SK-N-SH (cell line): ENCODE results near the gene CRB3. TPM values are rescaled to one million over a fixed set of nuclear protein-coding genes. Genes with fewer than 3 reads are reported as not detected.

Experiments used
- CTCF ChIA-PET: fragments of 300-600, 350-600 bp; formaldehyde crosslinking; extraction: SDS; loops from one replicate; lab custom pipeline; 2021; lab: Yijun Ruan, JAX
- POLR2A ChIA-PET: fragments of 350-600 bp; sonication (Branson Sonifier 250); formaldehyde crosslinking; extraction: SDS; loops from one replicate; lab custom pipeline; 2020; ENCODE audit warnings: antibody characterized with exemption, inconsistent platforms; lab: Yijun Ruan, JAX
- DNase-seq: peaks from one replicate; pipeline ENCODE4 v3.0.0; 2012
- H2AFZ ChIP-seq: fragments of 200-600 bp; sonication (generic); 2 replicates; pipeline ENCODE4 v1.8.1; 2016; ENCODE audit warnings: antibody characterized with exemption, mild to moderate bottlenecking, low read depth
- H3F3A ChIP-seq: fragments of 200-600 bp; sonication (generic); replicated peaks from 2 replicates; pipeline ENCODE3; 2016; ENCODE audit warnings: antibody characterized with exemption, mild to moderate bottlenecking; ENCODE audit not compliant: insufficient read depth
- H3K27ac ChIP-seq, 2 experiments: fragments of 200-500 bp in 1 of 2; fragments of 200-600 bp in 1 of 2; sonication (Bioruptor generic) in 1 of 2; sonication (generic), shearing (Covaris generic) in 1 of 2; 2 replicates each; pipeline versions ENCODE4 v1.5.1 to v1.6.1; 2014 to 2016; ENCODE audit warnings: low read depth in 2 of 2, inconsistent platforms in 1 of 2, low read length in 1 of 2, mild to moderate bottlenecking in 1 of 2, mixed read lengths in 1 of 2
- H3K27me3 ChIP-seq: fragments of 200-600 bp; sonication (generic), shearing (Covaris generic); 2 replicates; pipeline ENCODE4 v1.6.1; 2016; ENCODE audit warnings: mixed run types; ENCODE audit not compliant: insufficient read depth
- H3K36me3 ChIP-seq, 2 experiments: fragments of 200-500 bp in 1 of 2; fragments of 200-600 bp in 1 of 2; sonication (Bioruptor generic) in 1 of 2; sonication (generic) in 1 of 2; replicated peaks in 1 of 2; 2 replicates each; pipeline versions ENCODE3 to v1.5.1; 2014 to 2016; ENCODE audit warnings: low read length in 1 of 2, mild to moderate bottlenecking in 1 of 2; ENCODE audit not compliant: insufficient read depth in 2 of 2, control insufficient read depth in 1 of 2
- H3K4me1 ChIP-seq, 2 experiments: fragments of 200-500 bp in 1 of 2; fragments of 200-600 bp in 1 of 2; sonication (Bioruptor generic) in 1 of 2; sonication (generic), shearing (Covaris generic) in 1 of 2; 2 replicates each; pipeline versions ENCODE4 v1.5.1 to v1.6.1; 2014 to 2016; ENCODE audit warnings: low read depth in 1 of 2, low read length in 1 of 2, mixed run types in 1 of 2; ENCODE audit not compliant: insufficient read depth in 2 of 2, control insufficient read depth in 1 of 2
- H3K4me2 ChIP-seq: fragments of 200-600 bp; sonication (generic), shearing (Covaris generic); 2 replicates; pipeline ENCODE4 v1.6.1; 2017; ENCODE audit warnings: mixed run types
- H3K4me3 ChIP-seq, 2 experiments: fragments of 200-500 bp in 1 of 2; fragments of 200-600 bp in 1 of 2; sonication (Bioruptor generic) in 1 of 2; sonication (generic), shearing (Covaris generic) in 1 of 2; 2 replicates each; pipeline versions ENCODE4 v1.5.1 to v1.8.1; 2014 to 2016; ENCODE audit warnings: low read depth in 2 of 2, inconsistent platforms in 1 of 2, low read length in 1 of 2, mild to moderate bottlenecking in 1 of 2, mixed read lengths in 1 of 2, moderate library complexity in 1 of 2
- H3K79me2 ChIP-seq: fragments of 200-600 bp; sonication (generic); 2 replicates; pipeline ENCODE4 v1.8.1; 2017; ENCODE audit warnings: mild to moderate bottlenecking; ENCODE audit not compliant: insufficient read depth
- H3K9ac ChIP-seq: fragments of 200-600 bp; sonication (generic); 2 replicates; pipeline ENCODE4 v1.6.1; 2017; ENCODE audit warnings: mixed run types
- H3K9me2 ChIP-seq: fragments of 200-600 bp; sonication (generic); 2 replicates; pipeline ENCODE4 v1.6.1; 2017; ENCODE audit warnings: mixed run types
- H3K9me3 ChIP-seq: fragments of 200-600 bp; sonication (generic); 2 replicates; pipeline ENCODE4 v1.6.1; 2017; ENCODE audit warnings: mixed run types, mild to moderate bottlenecking, moderate library complexity
- H4K20me1 ChIP-seq: fragments of 200-600 bp; sonication (generic); 2 replicates; pipeline ENCODE4 v1.6.1; 2017; ENCODE audit warnings: mild to moderate bottlenecking, mixed run types; ENCODE audit not compliant: insufficient read depth
- ELF1 ChIP-seq: IDR thresholded peaks from 2 replicates; pipeline ENCODE4 v1.4.0; 2012
- FOXM1 ChIP-seq: IDR thresholded peaks from 2 replicates; pipeline ENCODE4 v1.4.0; 2012; ENCODE audit warnings: low read depth, mild to moderate bottlenecking
- GABPA ChIP-seq: IDR thresholded peaks from 2 replicates; pipeline ENCODE4 v1.4.0; 2012; ENCODE audit warnings: low read depth, mild to moderate bottlenecking
- MEF2A ChIP-seq: IDR thresholded peaks from 2 replicates; pipeline ENCODE4 v1.4.0; 2012; ENCODE audit warnings: low read depth, borderline replicate concordance
- MXI1 ChIP-seq: IDR thresholded peaks from 2 replicates; pipeline ENCODE4 v1.6.1; 2012; ENCODE audit warnings: mild to moderate bottlenecking, low read depth, low read length, improper control_type of control experiment
- SMC3 ChIP-seq: IDR thresholded peaks from 2 replicates; pipeline ENCODE4 v1.6.1; 2012; ENCODE audit warnings: low read depth, low read length, improper control_type of control experiment
- USF1 ChIP-seq: IDR thresholded peaks from 2 replicates; pipeline ENCODE4 v1.4.0; 2012; ENCODE audit warnings: low read depth, borderline replicate concordance
- ZBTB33 ChIP-seq: IDR thresholded peaks from 2 replicates; pipeline ENCODE4 v1.4.0; 2012; ENCODE audit warnings: low read depth, borderline replicate concordance
- WGBS: methylation state at CpG from one replicate; pipeline ENCODE4 v1.1.6; 2017; ENCODE audit warnings: low lambda C conversion rate; 5-methylcytosine and 5-hydroxymethylcytosine counted together
- polyA plus RNA-seq, 3 experiments: library from polyadenylated mRNA; depleted of rRNA; stranded (reverse); fragments of >200 nt; gene quantifications; 2 replicates each; pipeline ENCODE4 v1.2.3, GENCODE V29; 2012
- TF ChIP-seq, protein P1 (sequence below): fragments of 150-350 bp; IDR thresholded peaks from 2 replicates; pipeline ENCODE4 v1.6.1; 2017; ENCODE audit warnings: antibody characterized with exemption, low read length, low read depth, borderline replicate concordance

Gene CRB3
- polyA plus RNA-seq, 1 of the 3 experiments (the other 2 are of a cell fraction) = not detected

DNA sequence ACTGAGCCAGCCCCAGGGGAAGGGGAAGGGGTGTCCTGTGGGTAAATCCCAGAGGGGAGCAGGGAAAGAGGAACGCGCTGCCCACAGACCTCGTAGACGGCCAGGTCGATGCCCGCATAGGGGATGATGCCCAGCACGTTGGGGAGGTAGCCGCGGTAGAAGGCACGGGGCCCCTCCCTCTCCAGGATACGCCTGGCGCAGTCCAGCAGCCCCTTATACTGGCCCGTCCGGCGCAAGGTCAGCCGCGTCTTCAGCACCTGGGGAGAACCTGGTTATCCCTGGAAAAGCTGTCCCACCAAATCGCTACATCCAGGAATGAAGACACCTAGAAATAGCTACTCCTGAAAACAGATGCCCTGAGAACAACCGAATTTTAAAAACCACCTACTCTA lies 11.9 kb upstream of the CRB3 start:
- no peaks in the 10 kb centered on the region for H4K20me1 ChIP-seq
- no peak for DNase-seq
- H3K36me3 ChIP-seq = peaks cover 0 to 9% of the 10 kb centered on the region in 2 experiments
- H3K27me3 ChIP-seq = no peaks in the 10 kb centered on the region
- no peak overlapping the region for H3K4me2 ChIP-seq
- H3K9me2 ChIP-seq = no peaks in the 10 kb centered on the region
- H3K79me2 ChIP-seq = no peaks in the 10 kb centered on the region
- TF ChIP-seq MXI1 = no peak
- TF ChIP-seq MEF2A = no peak
- TF ChIP-seq ZBTB33 = no peak
- TF ChIP-seq, all 33 proteins: peak for 0
- no peak overlapping the region for H3K4me3 ChIP-seq
- 95% methylated on average over 16 of the region's 19 CpGs for WGBS
- no peak overlapping the region for H3K9ac ChIP-seq
- ChIA-PET POLR2A (no interaction called here), CTCF (no interaction called here)
- H3K4me1 ChIP-seq = no peaks in the 10 kb centered on the region
- H3F3A ChIP-seq = no peaks in the 10 kb centered on the region
- no peaks in the 10 kb centered on the region for H3K9me3 ChIP-seq
- H2AFZ ChIP-seq = no peak overlapping the region
- no peak overlapping the region for H3K27ac ChIP-seq

DNA sequence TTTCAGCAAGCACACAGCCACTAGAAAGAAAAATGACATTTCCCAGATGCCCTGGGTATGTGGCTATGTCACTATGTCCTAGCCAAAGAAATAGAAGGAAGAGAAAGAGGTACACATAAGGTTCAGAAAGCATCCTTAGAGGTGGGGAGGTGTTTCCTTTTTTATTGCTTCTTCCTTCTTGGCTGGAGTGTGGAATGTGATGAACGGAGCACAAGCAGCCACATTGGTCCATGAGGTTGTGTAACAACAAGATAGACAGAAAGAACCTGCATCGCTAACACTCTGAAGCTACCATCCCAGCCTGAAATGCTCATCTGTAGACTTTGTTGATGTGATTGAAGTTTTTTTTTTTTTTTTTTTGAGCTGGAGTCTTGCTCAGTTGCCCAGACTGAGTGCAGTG lies 11.2 kb upstream of the CRB3 start:
- TF ChIP-seq USF1 = no peak
- TF ChIP-seq, protein P1, sequence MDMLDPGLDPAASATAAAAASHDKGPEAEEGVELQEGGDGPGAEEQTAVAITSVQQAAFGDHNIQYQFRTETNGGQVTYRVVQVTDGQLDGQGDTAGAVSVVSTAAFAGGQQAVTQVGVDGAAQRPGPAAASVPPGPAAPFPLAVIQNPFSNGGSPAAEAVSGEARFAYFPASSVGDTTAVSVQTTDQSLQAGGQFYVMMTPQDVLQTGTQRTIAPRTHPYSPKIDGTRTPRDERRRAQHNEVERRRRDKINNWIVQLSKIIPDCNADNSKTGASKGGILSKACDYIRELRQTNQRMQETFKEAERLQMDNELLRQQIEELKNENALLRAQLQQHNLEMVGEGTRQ = no peak
- TF ChIP-seq GABPA = no peak
- no peak for TF ChIP-seq ELF1
- no peak for TF ChIP-seq SMC3
- TF ChIP-seq FOXM1 = no peak
- TF ChIP-seq, all 33 proteins: peak for 0
- H3K27ac ChIP-seq = no peak overlapping the region
- 92% methylated on average over 2 of the region's 2 CpGs for WGBS
- H3F3A ChIP-seq = no peaks in the 10 kb centered on the region
- ChIA-PET POLR2A (no interaction called here), CTCF (interaction anchor here (1.1 kb wide), 1 partner anchor 64 kb away, joined by 3 read pairs; no protein-coding TSS in a partner anchor)
- H3K9me2 ChIP-seq = no peaks in the 10 kb centered on the region
- no peaks in the 10 kb centered on the region for H3K9me3 ChIP-seq
- H3K36me3 ChIP-seq = peaks cover 0 to 9% of the 10 kb centered on the region in 2 experiments
- H3K79me2 ChIP-seq = no peaks in the 10 kb centered on the region
- no peaks in the 10 kb centered on the region for H3K27me3 ChIP-seq
- no peaks in the 10 kb centered on the region for H4K20me1 ChIP-seq
- no peak overlapping the region for H3K4me3 ChIP-seq
- H2AFZ ChIP-seq = no peak overlapping the region
- H3K9ac ChIP-seq = no peak overlapping the region
- no peaks in the 10 kb centered on the region; a peak in 1 of 4 replicates for H3K4me1 ChIP-seq
- H3K4me2 ChIP-seq = no peak overlapping the region
- DNase-seq = no peak
